Adrenal gland (tissue), 5 donors: ENCODE results near the gene TMEM139.

Source experiments
- CTCF ChIP-seq, 6 experiments: fragments of 450-650 bp in 4 of 6; fragments of 200-600 bp in 2 of 6; sonication (generic) in 1 of 6; IDR thresholded peaks; 1 replicate in 5 of 6; 2 replicates in 1 of 6; pipeline versions ENCODE4 v1.5.1 to v1.8.0; 2016 to 2021; ENCODE audit warnings: antibody characterized with exemption in 6 of 6, mild to moderate bottlenecking in 2 of 6, moderate library complexity in 1 of 6
- POLR2A ChIP-seq, 2 donors: fragments of 450-650 bp; IDR thresholded peaks; one replicate each; pipeline ENCODE4 v1.6.1; 2017; ENCODE audit warnings: antibody characterized with exemption in 2 of 2, mild to moderate bottlenecking in 2 of 2, moderate library complexity in 1 of 2
- donor health status: DM: no; HTN: no; CAD: no.

- no peak for TF ChIP-seq CTCF (IDR thresholded peaks at IDR 0.05)
- no peak for TF ChIP-seq POLR2A (IDR thresholded peaks at IDR 0.05)
Measured at GRCh38 chr7:143272871-143273270, 11.9 kb upstream of the TMEM139 start.
